HEK293 (cell line): ENCODE data around the gene DHFR.

ENCODE experiments used
- CTCF ChIA-PET: fragments of 350-600 bp; formaldehyde crosslinking; extraction: SDS; loops from one replicate; lab custom pipeline; 2021; ENCODE audit warnings: antibody characterized with exemption; lab: Yijun Ruan, JAX
- POLR2A ChIA-PET: fragments of 300-600 bp; formaldehyde crosslinking; extraction: SDS; loops from one replicate; lab custom pipeline; 2020; ENCODE audit warnings: antibody characterized with exemption, inconsistent platforms; lab: Yijun Ruan, JAX
- H3K27ac ChIP-seq: fragments of 200-500 bp; sonication (Bioruptor generic); 2 replicates; pipeline ENCODE4 v1.5.1; 2014; ENCODE audit warnings: low read depth, low read length, control low read depth, inconsistent platforms; ENCODE audit errors: extremely low read depth
- H3K36me3 ChIP-seq, 2 experiments: fragments of 200-500 bp in 1 of 2; sonication (Bioruptor generic) in 1 of 2; 1 replicate in 1 of 2; 2 replicates in 1 of 2; pipeline ENCODE4 v1.5.1; 2014 to 2017; ENCODE audit warnings: inconsistent platforms in 2 of 2, low read length in 2 of 2; ENCODE audit not compliant: control insufficient read depth in 2 of 2, insufficient read depth in 1 of 2
- H3K4me1 ChIP-seq: fragments of 200-500 bp; sonication (Bioruptor generic); 2 replicates; pipeline ENCODE4 v1.5.1; 2014; ENCODE audit warnings: mild to moderate bottlenecking, low read length, inconsistent platforms; ENCODE audit not compliant: control insufficient read depth, insufficient read depth
- H3K4me3 ChIP-seq: 2 replicates; pipeline ENCODE4 v1.5.1; 2011; ENCODE audit warnings: low read depth, mild to moderate bottlenecking, control low read depth, low read length, moderate library complexity
- H3K9me3 ChIP-seq: fragments of 200-500 bp; sonication (Bioruptor generic); 2 replicates; pipeline ENCODE4 v1.5.1; 2014; ENCODE audit warnings: low read depth, low read length, inconsistent platforms; ENCODE audit not compliant: control insufficient read depth, insufficient read depth
- GLIS2 ChIP-seq: fragments of 450-650 bp; formaldehyde crosslinking; IDR thresholded peaks from 2 replicates; pipeline ENCODE4 v1.5.1; 2016; ENCODE audit warnings: missing biosample characterization, missing genetic modification characterization
- REPIN1 ChIP-seq: fragments of 450-650 bp; formaldehyde crosslinking; IDR thresholded peaks from 2 replicates; pipeline ENCODE4 v1.5.1; 2017; ENCODE audit warnings: missing biosample characterization, missing genetic modification characterization, low read depth
- ZBTB48 ChIP-seq: fragments of 450-650 bp; formaldehyde crosslinking; IDR thresholded peaks from 2 replicates; pipeline ENCODE4 v1.5.1; 2016; ENCODE audit warnings: missing biosample characterization, missing genetic modification characterization
- ZNF121 ChIP-seq: fragments of 450-650 bp; formaldehyde crosslinking; IDR thresholded peaks from 2 replicates; pipeline ENCODE4 v1.5.1; 2016; ENCODE audit warnings: missing biosample characterization, missing genetic modification characterization
- ZNF155 ChIP-seq: fragments of 450-650 bp; formaldehyde crosslinking; IDR thresholded peaks from 2 replicates; pipeline ENCODE4 v1.5.1; 2016; ENCODE audit warnings: missing biosample characterization, missing genetic modification characterization
- ZNF157 ChIP-seq: fragments of 450-650 bp; formaldehyde crosslinking; IDR thresholded peaks from 2 replicates; pipeline ENCODE4 v1.5.1; 2016; ENCODE audit warnings: missing biosample characterization, missing genetic modification characterization
- ZNF175 ChIP-seq: fragments of 450-650 bp; formaldehyde crosslinking; IDR thresholded peaks from 2 replicates; pipeline ENCODE4 v1.5.1; 2016; ENCODE audit warnings: missing biosample characterization, missing genetic modification characterization
- ZNF214 ChIP-seq: fragments of 450-650 bp; formaldehyde crosslinking; IDR thresholded peaks from 2 replicates; pipeline ENCODE4 v1.5.1; 2017; ENCODE audit warnings: missing biosample characterization, mild to moderate bottlenecking, missing genetic modification characterization, borderline replicate concordance
- ZNF274 ChIP-seq, 2 experiments: fragments of 200-500 bp in 1 of 2; fragments of 450-650 bp in 1 of 2; sonication (Bioruptor generic) in 1 of 2; formaldehyde crosslinking in 1 of 2; IDR thresholded peaks; 2 replicates each; pipeline versions ENCODE4 v1.5.1 to v1.6.1; 2014 to 2016; ENCODE audit warnings: borderline replicate concordance in 1 of 2, inconsistent platforms in 1 of 2, low read length in 1 of 2, missing biosample characterization in 1 of 2, missing genetic modification characterization in 1 of 2
- ZNF37A ChIP-seq: fragments of 450-650 bp; IDR thresholded peaks from 2 replicates; pipeline ENCODE4 v1.5.1; 2018; ENCODE audit warnings: missing biosample characterization, missing genetic modification characterization
- ZNF530 ChIP-seq: fragments of 450-650 bp; formaldehyde crosslinking; IDR thresholded peaks from 2 replicates; pipeline ENCODE4 v1.5.1; 2016; ENCODE audit warnings: low read depth, missing biosample characterization, missing genetic modification characterization
- ZNF561 ChIP-seq: fragments of 450-650 bp; IDR thresholded peaks from 2 replicates; pipeline ENCODE4 v1.5.1; 2018; ENCODE audit warnings: missing biosample characterization, missing genetic modification characterization, borderline replicate concordance
- ZNF654 ChIP-seq: fragments of 450-650 bp; formaldehyde crosslinking; IDR thresholded peaks from 2 replicates; pipeline ENCODE4 v1.5.1; 2016; ENCODE audit warnings: low read depth, missing biosample characterization, missing genetic modification characterization
- ZNF677 ChIP-seq: fragments of 450-650 bp; IDR thresholded peaks from 2 replicates; pipeline ENCODE4 v1.5.0; 2018; ENCODE audit warnings: missing biosample characterization, mild to moderate bottlenecking, missing genetic modification characterization, moderate library complexity
- ZNF843 ChIP-seq: fragments of 450-650 bp; formaldehyde crosslinking; IDR thresholded peaks from 2 replicates; pipeline ENCODE4 v1.5.1; 2016; ENCODE audit warnings: missing biosample characterization, missing genetic modification characterization
- ZSCAN30 ChIP-seq: fragments of 450-650 bp; IDR thresholded peaks from 2 replicates; pipeline ENCODE4 v1.5.1; 2018; ENCODE audit warnings: missing biosample characterization, mild to moderate bottlenecking, missing genetic modification characterization, moderate library complexity
- TF ChIP-seq, protein P1 (sequence below): fragments of 450-650 bp; formaldehyde crosslinking; IDR thresholded peaks from 2 replicates; pipeline ENCODE4 v1.5.1; 2016; ENCODE audit warnings: missing biosample characterization, missing genetic modification characterization
- TF ChIP-seq, protein P2 (sequence below): fragments of 450-650 bp; formaldehyde crosslinking; IDR thresholded peaks from 2 replicates; pipeline ENCODE4 v1.5.1; 2017; ENCODE audit warnings: missing biosample characterization, mild to moderate bottlenecking, missing genetic modification characterization, moderate library complexity
- TF ChIP-seq, protein P3 (sequence below): fragments of 450-650 bp; IDR thresholded peaks from 2 replicates; pipeline ENCODE4 v1.5.1; 2018; ENCODE audit warnings: missing biosample characterization, missing genetic modification characterization
- TF ChIP-seq, protein P4 (sequence below): fragments of 450-650 bp; formaldehyde crosslinking; IDR thresholded peaks from 2 replicates; pipeline ENCODE4 v1.5.1; 2016; ENCODE audit warnings: missing biosample characterization, missing genetic modification characterization, borderline replicate concordance
- TF ChIP-seq, protein P5 (sequence below): fragments of 450-650 bp; formaldehyde crosslinking; IDR thresholded peaks from 2 replicates; pipeline ENCODE4; 2016; ENCODE audit warnings: missing biosample characterization, missing genetic modification characterization

DHFR gene

DNA sequence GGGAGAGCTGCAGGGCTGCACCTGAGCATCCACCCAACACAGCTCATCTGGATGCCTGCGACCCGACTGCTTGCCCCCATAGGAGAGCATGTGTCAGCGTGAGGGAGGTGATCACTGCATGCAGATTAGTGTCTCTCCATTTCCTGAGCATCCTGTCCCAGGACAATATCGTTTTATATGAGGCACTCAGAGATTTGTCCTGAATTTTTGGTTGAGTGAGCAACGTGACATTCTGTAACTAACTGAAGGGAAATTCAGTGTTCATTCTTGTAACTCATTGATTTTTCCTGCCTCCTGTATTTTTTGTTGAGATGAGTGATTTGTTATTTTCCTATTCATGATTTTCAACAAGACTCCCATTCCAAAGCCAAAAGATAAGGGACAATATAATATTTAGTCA lies 64.0 kb downstream of the DHFR start (continued):
- TF ChIP-seq, protein P1, sequence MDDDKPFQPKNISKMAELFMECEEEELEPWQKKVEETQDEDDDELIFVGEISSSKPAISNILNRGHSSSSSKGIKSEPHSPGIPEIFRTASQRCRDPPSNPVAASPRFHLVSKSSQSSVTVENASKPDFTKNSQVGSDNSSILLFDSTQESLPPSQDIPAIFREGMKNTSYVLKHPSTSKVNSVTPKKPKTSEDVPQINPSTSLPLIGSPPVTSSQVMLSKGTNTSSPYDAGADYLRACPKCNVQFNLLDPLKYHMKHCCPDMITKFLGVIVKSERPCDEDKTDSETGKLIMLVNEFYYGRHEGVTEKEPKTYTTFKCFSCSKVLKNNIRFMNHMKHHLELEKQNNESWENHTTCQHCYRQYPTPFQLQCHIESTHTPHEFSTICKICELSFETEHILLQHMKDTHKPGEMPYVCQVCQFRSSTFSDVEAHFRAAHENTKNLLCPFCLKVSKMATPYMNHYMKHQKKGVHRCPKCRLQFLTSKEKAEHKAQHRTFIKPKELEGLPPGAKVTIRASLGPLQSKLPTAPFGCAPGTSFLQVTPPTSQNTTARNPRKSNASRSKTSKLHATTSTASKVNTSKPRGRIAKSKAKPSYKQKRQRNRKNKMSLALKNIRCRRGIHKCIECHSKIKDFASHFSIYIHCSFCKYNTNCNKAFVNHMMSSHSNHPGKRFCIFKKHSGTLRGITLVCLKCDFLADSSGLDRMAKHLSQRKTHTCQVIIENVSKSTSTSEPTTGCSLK (tag by site-specific recombination) = no peak
- no peak for TF ChIP-seq ZNF37A (tag by site-specific recombination)
- TF ChIP-seq ZBTB48 (tag by site-specific recombination) = no peak
- TF ChIP-seq ZNF561 = no peak

DNA sequence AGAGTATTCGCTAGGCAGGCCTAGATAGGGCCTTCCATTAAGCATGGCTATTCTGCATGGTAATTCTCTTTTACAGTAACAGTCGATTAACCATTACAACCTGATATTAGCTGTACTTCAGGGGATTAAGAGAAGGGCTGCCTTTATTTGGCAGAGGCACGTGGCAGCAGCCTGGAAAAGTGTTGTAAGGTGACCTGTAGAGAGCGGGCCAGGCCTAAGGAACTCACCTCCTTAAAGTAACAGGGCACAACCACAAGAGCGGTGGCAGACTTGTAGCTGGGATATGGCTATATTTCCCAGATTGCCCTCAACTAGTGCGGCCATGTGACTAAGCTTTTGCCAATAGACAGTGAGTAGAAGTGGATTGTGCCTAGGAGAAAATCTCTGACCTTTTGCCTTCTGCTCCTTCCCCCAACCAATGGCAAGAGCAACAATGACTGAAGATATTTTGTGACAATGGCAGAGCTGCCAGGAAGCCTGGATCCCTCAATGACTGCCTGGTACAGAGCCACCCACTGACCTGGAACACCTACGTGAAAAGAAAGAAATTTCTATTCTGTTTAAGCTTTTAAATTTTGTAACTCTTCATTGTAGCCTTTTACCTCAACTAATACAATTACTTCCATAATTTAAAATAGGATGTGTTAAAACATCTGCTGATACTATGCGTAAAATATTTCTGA lies 65.8 kb downstream of the DHFR start:
- H3K36me3 ChIP-seq = no peaks in the 10 kb centered on the region
- no peaks in the 10 kb centered on the region for H3K9me3 ChIP-seq
- TF ChIP-seq ZNF214 (tag by site-specific recombination) (no peak), ZNF155 (tag by site-specific recombination) (no peak), ZNF843 (no peak), ZNF121 (tag by site-specific recombination) (no peak), ZNF157 (tag by site-specific recombination) (no peak), ZNF677 (tag by site-specific recombination) (no peak), ZNF654 (tag by site-specific recombination) (no peak), GLIS2 (tag by site-specific recombination) (no peak), REPIN1 (tag by site-specific recombination) (no peak), ZSCAN30 (tag by site-specific recombination) (no peak), ZNF530 (tag by site-specific recombination) (no peak)
- TF ChIP-seq, protein P2, sequence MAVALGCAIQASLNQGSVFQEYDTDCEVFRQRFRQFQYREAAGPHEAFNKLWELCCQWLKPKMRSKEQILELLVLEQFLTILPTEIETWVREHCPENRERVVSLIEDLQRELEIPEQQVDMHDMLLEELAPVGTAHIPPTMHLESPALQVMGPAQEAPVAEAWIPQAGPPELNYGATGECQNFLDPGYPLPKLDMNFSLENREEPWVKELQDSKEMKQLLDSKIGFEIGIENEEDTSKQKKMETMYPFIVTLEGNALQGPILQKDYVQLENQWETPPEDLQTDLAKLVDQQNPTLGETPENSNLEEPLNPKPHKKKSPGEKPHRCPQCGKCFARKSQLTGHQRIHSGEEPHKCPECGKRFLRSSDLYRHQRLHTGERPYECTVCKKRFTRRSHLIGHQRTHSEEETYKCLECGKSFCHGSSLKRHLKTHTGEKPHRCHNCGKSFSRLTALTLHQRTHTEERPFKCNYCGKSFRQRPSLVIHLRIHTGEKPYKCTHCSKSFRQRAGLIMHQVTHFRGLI (tag by site-specific recombination) = no peak
- TF ChIP-seq, protein P3, sequence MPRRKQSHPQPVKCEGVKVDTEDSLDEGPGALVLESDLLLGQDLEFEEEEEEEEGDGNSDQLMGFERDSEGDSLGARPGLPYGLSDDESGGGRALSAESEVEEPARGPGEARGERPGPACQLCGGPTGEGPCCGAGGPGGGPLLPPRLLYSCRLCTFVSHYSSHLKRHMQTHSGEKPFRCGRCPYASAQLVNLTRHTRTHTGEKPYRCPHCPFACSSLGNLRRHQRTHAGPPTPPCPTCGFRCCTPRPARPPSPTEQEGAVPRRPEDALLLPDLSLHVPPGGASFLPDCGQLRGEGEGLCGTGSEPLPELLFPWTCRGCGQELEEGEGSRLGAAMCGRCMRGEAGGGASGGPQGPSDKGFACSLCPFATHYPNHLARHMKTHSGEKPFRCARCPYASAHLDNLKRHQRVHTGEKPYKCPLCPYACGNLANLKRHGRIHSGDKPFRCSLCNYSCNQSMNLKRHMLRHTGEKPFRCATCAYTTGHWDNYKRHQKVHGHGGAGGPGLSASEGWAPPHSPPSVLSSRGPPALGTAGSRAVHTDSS = no peak
- TF ChIP-seq, all 188 proteins: peak for 0
- ChIA-PET CTCF (interaction anchor here (0.6 to 2.1 kb wide), 3 partner anchors 10 to 498 kb away, joined by 3 to 6 read pairs (median 5); no protein-coding TSS in a partner anchor), POLR2A (no interaction called here)
- no peak overlapping the region for H3K4me3 ChIP-seq
- no peaks in the 10 kb centered on the region for H3K4me1 ChIP-seq
- H3K27ac ChIP-seq = no peak overlapping the region

DNA sequence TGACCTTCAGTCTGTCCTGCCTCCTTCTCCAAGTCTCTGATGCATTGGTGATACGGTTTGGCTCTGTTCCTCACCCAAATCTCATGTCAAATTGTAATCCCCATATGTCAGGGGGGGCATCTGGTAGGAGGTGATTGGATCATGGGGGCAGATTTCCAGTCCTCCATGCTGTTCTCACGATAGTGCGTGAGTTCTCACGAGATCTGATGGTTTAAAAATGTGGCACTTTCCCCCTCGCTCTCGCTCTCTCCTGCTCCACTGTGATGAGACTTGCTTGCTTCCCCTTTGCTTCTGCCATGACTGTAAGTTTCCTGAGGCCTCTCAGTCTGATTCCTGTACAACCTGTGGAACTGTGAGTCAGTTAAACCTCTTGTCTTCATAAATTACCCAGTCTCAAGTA lies 70.0 kb downstream of the DHFR start:
- H3K4me3 ChIP-seq = no peak overlapping the region
- TF ChIP-seq ZNF274 (IDR thresholded peaks at IDR 0.05; ENCODE audit: low read length) (no peak), ZNF274 (tag by site-specific recombination; IDR thresholded peaks at IDR 0.05; ENCODE audit: borderline replicate concordance) (no peak), ZNF175 (no peak)
- TF ChIP-seq, protein P4, sequence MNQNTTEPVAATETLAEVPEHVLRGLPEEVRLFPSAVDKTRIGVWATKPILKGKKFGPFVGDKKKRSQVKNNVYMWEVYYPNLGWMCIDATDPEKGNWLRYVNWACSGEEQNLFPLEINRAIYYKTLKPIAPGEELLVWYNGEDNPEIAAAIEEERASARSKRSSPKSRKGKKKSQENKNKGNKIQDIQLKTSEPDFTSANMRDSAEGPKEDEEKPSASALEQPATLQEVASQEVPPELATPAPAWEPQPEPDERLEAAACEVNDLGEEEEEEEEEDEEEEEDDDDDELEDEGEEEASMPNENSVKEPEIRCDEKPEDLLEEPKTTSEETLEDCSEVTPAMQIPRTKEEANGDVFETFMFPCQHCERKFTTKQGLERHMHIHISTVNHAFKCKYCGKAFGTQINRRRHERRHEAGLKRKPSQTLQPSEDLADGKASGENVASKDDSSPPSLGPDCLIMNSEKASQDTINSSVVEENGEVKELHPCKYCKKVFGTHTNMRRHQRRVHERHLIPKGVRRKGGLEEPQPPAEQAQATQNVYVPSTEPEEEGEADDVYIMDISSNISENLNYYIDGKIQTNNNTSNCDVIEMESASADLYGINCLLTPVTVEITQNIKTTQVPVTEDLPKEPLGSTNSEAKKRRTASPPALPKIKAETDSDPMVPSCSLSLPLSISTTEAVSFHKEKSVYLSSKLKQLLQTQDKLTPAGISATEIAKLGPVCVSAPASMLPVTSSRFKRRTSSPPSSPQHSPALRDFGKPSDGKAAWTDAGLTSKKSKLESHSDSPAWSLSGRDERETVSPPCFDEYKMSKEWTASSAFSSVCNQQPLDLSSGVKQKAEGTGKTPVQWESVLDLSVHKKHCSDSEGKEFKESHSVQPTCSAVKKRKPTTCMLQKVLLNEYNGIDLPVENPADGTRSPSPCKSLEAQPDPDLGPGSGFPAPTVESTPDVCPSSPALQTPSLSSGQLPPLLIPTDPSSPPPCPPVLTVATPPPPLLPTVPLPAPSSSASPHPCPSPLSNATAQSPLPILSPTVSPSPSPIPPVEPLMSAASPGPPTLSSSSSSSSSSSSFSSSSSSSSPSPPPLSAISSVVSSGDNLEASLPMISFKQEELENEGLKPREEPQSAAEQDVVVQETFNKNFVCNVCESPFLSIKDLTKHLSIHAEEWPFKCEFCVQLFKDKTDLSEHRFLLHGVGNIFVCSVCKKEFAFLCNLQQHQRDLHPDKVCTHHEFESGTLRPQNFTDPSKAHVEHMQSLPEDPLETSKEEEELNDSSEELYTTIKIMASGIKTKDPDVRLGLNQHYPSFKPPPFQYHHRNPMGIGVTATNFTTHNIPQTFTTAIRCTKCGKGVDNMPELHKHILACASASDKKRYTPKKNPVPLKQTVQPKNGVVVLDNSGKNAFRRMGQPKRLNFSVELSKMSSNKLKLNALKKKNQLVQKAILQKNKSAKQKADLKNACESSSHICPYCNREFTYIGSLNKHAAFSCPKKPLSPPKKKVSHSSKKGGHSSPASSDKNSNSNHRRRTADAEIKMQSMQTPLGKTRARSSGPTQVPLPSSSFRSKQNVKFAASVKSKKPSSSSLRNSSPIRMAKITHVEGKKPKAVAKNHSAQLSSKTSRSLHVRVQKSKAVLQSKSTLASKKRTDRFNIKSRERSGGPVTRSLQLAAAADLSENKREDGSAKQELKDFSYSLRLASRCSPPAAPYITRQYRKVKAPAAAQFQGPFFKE (tag by site-specific recombination) = no peak
- TF ChIP-seq, protein P5, sequence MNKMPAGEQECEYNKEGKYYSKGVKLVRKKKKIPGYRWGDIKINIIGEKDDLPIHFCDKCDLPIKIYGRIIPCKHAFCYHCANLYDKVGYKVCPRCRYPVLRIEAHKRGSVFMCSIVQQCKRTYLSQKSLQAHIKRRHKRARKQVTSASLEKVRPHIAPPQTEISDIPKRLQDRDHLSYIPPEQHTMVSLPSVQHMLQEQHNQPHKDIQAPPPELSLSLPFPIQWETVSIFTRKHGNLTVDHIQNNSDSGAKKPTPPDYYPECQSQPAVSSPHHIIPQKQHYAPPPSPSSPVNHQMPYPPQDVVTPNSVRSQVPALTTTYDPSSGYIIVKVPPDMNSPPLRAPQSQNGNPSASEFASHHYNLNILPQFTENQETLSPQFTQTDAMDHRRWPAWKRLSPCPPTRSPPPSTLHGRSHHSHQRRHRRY (tag by site-specific recombination) = no peak

More for the DNA sequence above, 70.0 kb downstream of the DHFR start:
- Histone ChIP-seq H3K4me1 (no peaks in the 10 kb centered on the region), H3K36me3 (no peaks in the 10 kb centered on the region), H3K27ac (no peak overlapping the region), H3K9me3 (no peaks in the 10 kb centered on the region)
- CTCF ChIA-PET = no interaction called here
- POLR2A ChIA-PET = no interaction called here
